NCI-H2029 (cell line): ENCODE measurements around the gene GOLGA6L26.
"Not testable (repeated sequence)": the region's sequence is repeated elsewhere in the genome, so short reads cannot be mapped to it uniquely, and the experiment has no call there.

Source experiments
- DNase-seq: peaks from one replicate; lab custom pipeline; 2025; lab: John Stamatoyannopoulos, UW

Gene GOLGA6L26, protein sequence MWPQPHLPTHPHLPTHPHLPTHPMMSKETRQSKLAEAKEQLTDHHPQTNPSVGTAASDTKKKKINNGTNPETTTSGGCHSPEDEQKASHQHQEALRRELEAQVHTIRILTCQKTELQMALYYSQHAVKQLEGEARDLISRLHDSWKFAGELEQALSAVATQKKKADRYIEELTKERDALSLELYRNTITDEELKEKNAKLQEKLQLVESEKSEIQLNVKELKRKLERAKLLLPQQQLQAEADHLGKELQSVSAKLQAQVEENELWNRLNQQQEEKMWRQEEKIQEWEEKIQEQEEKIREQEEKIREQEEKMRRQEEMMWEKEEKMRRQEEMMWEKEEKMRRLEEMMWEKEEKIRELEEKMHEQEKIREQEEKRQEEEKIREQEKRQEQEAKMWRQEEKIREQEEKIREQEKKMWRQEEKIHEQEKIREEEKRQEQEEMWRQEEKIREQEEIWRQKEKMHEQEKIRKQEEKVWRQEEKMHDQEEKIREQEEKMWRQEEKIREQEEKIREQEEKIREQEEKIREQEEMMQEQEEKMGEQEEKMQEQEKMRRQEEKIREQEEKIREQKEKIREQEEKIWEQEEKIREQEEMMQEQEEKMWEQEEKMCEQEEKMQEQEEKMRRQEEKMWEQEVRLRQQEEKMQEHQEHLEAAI

DNA sequence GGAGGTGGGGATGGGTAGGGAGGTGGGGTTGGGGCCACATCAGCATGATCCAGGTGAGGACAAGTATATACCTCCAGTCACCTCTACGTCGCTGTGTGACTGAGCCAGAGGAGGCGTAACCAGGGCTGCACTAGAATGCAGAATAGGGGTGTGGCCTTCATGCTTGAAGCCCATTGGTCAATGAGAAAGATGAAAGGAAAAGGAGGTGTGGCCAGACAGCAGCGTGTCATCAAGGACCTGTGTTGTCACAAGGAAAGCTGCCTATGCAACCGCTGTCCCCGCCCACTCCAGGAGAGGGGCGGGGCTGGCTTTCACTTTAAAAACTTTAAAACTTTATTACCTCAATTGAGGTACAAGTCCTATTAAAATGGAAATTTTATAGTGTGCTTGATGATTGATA, at the start of gene GOLGA6L26:
Gene GOLGA6L26 (minus strand): TSS at position 101 of the 400 bp plus-strand sequence. CDS start 61 bp downstream, at position 40.
- DNase-seq, result not testable (repeated sequence)

DNA sequence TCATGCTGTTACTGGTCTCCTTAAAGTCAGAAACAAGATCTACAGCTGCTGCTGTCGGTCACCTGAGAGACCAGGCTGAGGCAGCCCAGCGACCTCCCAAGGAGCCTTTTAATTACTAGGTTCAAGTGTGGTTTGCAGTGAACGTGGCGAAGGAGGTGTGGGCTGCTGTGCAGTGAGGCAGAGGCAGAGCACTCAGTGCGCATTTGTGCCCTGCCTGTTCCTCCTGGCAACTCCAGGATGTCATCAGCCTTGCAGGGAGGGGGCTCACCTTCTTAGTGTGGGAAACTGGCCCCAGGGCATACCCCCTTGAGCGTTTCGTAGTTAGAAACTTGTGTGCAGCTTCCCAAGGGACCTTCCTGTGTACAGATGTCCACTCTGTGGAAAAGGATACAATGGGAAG, 47.2 kb upstream of the GOLGA6L26 start:
- DNase-seq, result not testable (repeated sequence)

GRCh38 chr15:23380700-23381099, 46.7 kb upstream of the GOLGA6L26 start:
- not testable (repeated sequence) for DNase-seq

DNA sequence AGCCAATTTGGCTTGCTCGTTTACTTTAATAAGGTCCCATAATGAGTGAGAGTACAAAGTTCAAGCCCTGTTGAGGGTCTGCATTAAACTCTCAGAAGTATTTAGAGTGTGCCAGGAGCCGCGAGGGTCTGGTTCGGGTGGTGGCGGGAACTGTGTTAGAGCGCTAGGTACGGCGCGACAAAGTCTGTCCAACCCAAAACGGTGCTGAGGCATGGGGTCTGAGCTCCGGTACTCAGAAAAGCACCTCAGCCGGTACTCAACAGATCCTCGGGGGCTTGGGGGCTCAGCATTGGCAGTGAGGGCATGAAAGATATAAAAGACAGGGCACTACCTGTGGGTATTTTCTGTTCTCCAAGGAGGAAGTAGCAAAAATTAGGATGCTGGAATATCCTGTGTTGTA, 45.0 kb upstream of the GOLGA6L26 start:
- DNase-seq, result not testable (repeated sequence)

GRCh38 chr15:23374226-23374625, 40.2 kb upstream of the GOLGA6L26 start:
- not testable (repeated sequence) for DNase-seq

GRCh38 chr15:23372891-23373600, 39.0 kb upstream of the GOLGA6L26 start:
- DNase-seq, result not testable (repeated sequence)

- no peak for DNase-seq
Measured at GRCh38 chr15:23372284-23372683, 38.3 kb upstream of the GOLGA6L26 start.

GRCh38 chr15:23371868-23372267, 37.9 kb upstream of the GOLGA6L26 start:
- not testable (repeated sequence) for DNase-seq

GRCh38 chr15:23371134-23371533, 37.1 kb upstream of the GOLGA6L26 start:
- DNase-seq, result not testable (repeated sequence)

GRCh38 chr15:23370578-23370977, 36.6 kb upstream of the GOLGA6L26 start:
- no peak for DNase-seq

GRCh38 chr15:23364261-23364660, 30.3 kb upstream of the GOLGA6L26 start:
- not testable (repeated sequence) for DNase-seq

GRCh38 chr15:23362622-23363021, 28.6 kb upstream of the GOLGA6L26 start:
- not testable (repeated sequence) for DNase-seq

DNA sequence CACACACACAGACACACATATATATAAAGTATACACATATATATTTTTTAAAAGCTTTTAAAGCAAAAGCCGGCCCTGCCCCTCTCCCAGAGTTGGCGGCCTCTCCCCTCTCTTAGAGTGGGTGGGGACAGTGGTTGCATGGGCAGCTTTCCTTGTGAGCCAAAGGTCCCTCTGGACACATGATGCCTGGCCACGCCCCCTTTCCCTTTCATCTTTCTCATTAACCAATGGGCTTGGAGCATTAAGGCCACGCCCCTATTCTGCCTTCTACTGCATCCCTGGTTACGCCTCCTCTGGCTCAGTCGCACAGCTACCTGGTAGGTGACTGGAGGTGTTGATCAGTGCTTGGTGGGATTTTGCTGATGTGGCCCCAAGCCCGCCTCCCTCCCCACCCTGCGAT, 20.5 kb upstream of the GOLGA6L26 start, which contains the start of gene GOLGA8S:
Gene GOLGA8S (plus strand): TSS at position 301 of the 400 bp plus-strand sequence. CDS start 62 bp downstream, at position 363.
- not testable (repeated sequence) for DNase-seq

DNA sequence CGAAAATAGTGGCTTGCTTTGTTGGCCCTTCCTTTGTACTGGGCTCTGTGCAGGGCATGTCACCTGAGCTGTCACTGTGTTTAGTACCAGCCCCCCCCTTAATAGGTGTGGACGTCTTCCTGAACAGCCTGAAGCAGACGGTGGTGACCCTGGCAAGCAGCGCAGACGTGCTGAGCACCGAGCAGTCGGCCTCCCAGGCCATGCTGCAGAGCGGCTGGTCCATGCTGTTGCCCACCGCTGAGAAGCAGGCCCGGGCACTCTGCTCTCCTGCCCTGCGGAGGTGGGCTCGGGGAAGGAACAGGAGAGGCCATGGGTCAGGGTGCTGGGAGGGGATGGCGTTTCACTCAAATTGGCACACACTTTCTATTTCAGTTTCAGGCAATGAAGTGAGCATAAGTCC, 22.8 kb downstream of the GOLGA6L26 start:
- not testable (repeated sequence) for DNase-seq

- not testable (repeated sequence) for DNase-seq
Measured at GRCh38 chr15:23305921-23306320, 28.1 kb downstream of the GOLGA6L26 start.

GRCh38 chr15:23304805-23305204, 29.2 kb downstream of the GOLGA6L26 start:
- not testable (repeated sequence) for DNase-seq

DNA sequence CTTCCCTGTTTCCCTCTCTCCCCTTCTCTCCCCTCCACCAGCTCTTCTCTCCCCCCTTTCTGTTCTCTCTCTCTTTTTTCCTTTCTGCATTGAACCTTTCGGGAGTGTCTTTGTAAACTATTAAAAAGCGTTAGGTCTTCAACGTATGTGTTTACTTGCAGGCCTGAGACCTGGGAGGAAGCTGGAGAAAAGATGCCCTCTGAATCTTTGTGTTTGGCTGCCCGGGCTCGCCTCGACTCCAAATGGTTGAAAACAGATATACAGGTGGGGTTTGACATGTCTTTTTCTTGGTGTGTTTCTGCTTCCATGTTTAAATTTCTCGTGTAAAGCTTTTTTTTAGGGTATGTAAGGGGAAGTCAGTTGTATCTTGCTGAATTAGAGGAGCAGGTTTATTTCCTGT, 29.7 kb downstream of the GOLGA6L26 start:
- DNase-seq, result not testable (repeated sequence)

DNA sequence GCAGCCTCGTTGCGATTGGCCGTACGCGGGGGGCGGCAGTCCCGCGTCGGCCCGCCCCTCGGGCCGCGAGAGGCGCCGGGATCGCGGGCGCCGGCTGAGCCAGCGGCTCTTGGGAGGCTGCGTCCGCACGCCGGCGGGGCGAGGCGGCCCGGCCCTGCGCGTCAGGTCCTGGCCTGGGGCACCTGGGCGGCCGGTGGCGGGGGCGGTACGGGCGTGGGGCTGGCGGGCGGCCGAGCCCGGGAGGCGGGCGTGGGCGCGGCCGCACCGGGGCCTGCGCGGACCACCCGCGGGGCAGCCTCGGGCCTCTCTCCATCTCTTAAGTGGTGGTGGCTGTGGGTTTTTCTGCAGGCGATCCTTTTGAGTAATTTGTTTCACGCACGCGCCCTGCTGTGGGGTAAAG, 30.3 kb downstream of the GOLGA6L26 start:
- not testable (repeated sequence) for DNase-seq

DNA sequence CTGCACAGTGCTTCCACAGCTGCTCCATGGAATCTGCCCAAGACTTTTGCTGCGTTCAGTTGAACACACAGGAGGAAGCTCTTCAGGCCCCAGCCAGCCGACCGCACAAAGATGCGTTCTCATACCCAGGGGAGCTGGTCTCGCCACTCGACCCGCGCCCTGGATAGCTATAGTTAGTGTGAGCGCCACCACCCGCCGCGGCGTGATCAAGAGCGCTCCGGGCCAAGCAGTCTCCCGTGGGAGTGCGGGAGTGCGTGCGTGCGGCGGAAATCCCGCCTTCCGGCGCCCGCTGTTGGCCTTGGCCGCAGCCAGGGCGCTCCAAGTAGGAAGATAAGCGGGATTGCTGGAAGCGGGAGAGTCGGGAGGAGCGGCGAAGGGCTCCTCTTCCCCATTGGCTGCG, 30.8 kb downstream of the GOLGA6L26 start:
- not testable (repeated sequence) for DNase-seq
